SW480 (cell line): ENCODE measurements around the gene DLST.

Experiments
- DNase-seq: peaks from one replicate; pipeline ENCODE4 v3.0.0-alpha.2; 2016; ENCODE audit warnings: low spot score

The DLST gene

DNA sequence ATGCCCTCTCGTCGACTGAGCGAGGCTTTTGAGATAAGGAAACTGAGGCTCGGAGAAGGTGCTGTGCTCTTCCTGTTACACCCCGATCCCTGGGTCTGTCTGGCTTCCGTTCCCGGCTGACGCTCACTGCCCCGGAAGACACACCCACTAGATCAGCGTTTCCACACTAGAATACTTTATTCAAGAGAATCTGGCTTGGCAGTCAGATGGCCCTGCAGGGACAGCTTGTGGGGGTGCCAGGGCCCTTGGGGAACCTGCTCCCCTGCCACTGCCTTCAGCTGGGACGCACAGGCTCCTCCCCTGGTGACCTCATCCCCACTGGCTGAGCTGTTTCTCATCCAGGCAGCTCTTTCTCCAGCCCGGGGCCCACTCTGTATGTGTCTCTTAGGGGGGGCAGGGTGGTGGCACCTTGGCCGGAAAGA lies 60.0 kb downstream of the DLST start:
- peak; percentile 22 for DNase-seq

DNA sequence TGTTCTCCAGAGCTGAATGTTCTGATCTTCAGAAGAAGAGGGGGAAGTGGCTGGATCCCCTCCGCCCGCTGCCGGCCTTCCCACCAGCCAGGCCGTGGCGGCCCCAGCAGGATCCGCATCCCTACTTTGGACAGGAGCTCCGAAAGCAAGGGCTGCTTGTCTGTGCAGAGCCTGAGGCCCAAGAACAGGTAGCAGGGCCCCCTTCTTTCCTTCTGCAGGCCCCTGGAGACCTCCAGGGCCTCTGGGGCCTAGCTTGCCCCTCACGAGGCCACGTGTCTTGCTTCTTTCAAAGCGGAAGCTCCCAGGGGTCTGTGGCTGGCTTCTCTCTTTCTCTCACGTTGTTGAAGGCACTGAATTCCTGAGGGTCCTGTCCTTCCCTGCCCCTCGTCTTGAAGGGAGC lies 60.5 kb downstream of the DLST start:
- DNase-seq: no peak

DNA sequence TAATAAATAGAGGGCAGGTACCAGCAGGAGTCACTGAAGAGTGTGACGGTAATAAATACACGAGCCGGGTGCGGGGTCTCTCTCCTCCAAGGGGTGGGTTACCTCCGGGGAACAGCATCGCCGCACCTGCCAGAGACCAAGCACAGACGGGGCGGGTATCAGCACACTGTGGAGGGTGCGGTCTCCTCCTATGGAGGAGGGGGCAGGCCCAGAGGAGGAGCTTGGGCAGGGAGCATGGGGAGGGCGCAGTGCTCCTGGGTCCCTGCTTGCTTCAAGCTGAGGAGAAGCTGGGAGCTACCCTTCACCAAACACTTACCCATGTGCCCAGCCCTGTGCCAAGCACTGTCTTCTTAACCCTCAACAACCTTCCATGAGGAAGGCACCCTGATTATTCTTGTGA lies 60.9 kb downstream of the DLST start:
- DNase-seq: no peak

DNA sequence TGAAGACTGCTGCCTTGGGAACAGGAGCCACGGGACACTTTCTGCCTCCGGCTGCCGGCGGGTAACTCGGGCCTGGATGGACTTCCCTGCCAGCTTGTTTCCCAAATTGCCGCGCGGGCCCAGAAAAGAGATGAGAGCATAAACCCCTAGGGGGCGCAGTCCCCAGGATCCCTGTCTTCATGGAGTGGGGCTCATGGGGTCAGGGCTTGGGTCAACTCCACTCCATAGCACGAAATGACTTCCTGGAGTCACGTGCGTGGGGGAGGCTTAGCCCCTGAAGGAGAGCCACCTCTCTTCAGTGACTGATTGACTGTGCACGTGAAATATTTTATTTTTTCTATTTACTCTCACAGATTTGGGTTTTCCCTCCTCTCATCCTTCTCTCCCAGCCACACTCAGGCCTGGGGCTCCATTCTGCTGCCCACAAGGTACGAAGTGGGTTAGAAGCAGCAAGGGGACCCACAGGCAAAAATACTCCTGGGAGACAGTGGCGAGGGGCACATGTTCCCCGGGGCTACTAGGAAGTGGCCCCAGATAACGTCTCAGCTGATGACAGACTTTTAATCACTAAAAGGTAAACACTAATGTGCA lies 63.6 kb downstream of the DLST start:
- no peak for DNase-seq

DNA sequence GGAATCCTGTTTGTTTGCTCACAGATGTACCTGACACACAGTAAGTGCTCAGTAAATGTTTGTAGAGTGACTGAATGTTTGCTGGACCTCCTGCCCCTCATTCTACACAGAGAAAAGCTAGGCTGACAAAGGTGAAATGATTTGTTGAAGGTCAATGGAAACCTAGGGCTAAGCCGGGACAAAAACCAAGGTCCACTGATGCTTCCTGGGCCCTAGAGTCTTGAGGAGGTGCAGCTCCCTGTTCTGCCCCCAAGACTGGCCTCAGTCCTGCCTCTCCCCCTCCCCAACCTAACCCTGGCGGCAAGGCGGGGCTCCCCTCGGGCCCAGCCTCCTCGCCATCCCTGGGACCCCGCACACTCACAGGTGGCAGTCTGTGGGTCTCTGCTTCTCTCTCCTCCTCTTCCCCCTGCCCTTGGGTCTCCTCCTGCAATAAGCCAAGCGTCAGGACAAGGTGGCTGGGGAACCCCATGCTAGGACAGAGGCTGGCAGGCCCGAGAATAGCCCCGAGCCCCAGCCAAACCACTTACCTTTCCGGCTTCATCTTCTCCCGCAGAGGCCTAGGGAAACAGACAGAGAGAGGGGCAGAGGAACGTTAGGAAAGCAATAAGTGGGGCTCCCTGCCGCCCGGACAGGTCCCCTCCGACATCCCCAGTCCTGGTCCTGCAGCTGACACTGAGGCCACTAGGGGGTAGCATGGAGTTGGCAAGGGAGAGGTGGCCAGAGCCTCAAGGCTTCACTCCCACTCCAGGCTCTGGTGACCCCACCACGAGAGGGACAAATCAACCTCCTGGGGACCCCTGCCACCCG lies 64.3 kb downstream of the DLST start:
- peak; percentile 68 for DNase-seq

DNA sequence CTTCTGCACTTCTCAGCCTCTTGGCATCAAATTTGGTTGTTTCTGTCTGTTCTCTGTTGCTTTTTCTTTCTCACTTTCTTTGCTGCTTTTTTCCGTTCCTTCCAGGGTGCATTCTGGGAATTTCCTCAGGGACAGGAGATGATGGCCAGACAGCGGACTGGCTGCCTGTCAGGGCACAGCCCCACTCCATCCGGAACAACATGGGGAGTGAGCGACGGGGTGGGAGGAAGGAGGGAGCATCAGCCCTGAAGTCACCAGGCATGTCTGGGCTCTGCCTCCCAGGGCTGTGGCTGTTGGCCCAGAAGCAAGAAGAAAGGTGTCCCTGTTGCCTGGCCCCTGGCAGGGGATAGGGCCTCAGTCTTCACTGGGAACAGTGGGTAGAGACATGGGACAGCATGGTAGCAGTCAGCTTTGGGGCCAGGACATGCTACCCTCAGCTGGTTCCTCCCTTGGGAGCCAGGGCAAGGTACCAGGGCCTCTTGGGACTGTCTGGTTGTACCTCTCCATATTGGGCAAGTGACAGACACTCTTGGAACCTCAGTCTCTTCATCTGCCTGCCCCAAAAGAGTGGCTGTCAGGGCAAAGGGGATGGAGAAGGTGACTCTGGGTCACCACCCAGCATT lies 65.1 kb downstream of the DLST start:
- no peak for DNase-seq

DNA sequence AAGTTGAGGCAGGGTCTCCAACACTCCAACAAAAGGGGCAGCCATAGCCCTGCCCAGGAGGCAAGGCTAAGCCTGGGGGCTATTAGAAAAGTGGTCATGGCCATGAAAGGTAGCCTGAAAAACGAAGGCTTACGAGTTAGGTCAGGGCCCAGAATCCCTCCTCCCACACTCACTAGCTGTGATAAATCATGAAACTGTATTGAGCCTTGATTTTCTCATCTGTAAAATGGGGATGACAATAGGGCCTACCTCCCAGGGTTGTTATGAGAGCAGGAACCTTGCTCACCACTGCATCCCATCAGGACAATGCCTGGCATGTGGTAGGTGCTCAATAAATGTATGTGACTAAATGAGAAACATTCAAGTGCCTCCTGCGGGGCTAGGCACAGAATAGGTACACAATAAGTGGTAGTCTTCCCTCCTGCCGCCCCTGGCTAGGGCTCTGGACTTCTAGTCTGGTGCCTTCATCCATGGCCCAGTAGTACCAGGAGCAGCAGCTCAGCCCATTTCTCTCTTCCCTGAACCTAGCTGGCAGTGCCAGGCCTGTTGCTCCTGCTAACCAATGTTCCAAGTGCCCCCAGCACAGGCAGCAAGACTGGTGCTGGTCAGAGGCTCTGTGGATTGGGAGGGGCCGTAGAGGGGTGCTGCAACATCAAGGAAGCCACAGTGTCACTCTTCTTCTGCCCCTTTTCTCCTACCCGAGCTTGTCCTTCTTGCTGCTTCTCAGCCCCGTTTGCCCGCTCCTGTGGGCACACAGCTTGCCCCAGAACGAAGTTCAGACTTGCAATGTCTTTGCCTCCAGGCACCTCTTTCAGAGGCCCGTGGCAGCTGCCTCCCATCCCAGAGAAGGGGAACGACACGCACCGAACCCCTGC lies 65.9 kb downstream of the DLST start:
- DNase-seq: no peak

DNA sequence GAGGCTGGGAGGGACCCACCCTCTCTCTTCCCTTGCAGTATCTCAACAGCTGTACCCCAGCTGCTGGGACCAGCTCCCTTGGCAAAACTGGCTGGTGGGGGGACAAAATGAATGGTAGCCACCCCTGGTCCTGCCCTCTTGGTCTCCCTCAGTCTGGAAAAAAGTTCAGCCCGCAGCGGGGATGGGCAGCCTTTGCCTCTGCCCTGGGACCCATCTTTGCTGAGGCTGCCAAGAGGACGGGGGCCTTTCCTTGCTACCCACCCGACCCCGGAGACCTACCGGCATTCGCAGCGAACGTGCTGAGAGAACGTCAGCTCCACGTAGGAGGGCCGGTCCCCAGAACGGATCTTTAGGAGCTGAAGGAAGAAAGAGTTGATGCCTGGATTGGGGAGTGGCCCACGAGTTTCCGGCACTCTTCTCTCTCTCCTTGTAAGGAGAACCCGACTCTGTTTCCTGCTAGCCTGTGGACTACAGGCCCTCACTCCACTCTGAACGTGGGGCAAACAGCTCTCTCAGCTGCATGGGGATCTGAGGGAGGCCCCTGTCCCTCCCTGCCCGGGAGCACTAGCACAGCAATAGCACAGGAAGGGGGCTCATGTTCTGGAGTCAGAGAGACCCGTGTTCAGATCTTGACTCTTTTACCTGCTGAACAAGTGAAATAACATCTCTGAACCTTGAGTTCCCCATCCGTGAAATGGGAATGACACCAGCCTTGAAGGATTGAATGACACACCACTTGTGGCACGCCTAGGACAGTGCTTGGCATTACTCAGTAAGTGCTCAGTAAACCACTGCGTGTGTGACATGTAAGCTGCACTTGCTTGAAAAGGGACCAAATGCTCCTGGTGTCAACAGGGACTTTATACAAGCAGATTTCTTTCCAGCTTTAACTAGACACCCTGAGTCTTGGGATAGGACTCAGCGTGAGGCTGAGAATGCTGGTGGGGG lies 66.8 kb downstream of the DLST start:
- DNase-seq: no peak

DNA sequence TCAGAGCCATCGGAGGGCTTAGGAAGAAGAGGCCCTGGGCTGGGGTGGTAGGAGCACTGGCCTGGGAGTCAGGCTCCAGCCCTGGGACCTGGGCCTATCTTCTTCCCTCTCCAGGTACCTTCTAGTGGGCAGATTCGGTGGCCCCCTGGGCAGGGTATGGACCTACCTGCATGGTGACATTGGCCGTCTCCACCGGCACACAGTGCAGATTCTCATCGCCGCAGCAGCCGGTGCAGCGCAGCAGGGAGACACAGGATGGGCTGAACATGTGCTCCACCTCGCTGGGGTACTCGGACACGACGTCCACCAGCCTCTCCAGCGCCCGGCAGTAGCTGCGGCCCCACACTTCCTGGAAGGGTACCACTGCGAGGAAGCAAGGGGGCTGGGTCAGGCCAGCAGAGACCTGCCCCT lies 67.5 kb downstream of the DLST start:
- no peak for DNase-seq

DNA sequence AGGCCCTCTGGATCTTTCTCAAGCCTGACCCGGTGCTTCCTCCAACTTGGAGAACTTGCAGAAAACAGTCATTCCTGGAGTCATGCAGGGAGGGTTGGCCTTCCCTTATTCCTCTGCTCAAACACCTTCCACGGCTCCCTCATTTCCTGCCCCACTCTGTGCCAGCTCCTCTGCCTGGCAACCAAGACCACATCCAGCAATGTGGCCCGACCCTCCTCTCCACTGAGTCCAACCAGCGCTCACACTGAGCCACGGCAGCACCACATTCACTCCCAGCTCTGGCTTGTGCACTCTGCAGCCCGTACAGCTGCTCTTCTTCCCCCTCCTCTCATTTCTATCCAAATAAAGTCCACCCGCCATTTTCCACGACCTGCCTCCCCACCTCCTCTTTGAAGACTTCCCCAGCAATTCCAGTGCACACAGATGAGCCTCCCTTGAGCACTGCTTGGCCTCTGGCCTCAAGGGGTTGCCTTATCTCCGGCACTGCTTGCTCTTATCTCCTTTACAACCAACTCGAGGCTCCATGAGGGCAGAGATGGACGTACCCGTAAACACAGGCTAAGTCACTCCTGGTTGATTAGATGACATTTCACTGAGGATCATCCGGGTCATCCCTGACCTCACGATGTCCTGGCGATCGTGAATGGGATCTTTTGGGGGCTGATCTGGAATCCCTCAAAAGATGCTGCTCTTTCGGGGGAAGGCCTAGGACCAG lies 68.3 kb downstream of the DLST start:
- no peak for DNase-seq

DNA sequence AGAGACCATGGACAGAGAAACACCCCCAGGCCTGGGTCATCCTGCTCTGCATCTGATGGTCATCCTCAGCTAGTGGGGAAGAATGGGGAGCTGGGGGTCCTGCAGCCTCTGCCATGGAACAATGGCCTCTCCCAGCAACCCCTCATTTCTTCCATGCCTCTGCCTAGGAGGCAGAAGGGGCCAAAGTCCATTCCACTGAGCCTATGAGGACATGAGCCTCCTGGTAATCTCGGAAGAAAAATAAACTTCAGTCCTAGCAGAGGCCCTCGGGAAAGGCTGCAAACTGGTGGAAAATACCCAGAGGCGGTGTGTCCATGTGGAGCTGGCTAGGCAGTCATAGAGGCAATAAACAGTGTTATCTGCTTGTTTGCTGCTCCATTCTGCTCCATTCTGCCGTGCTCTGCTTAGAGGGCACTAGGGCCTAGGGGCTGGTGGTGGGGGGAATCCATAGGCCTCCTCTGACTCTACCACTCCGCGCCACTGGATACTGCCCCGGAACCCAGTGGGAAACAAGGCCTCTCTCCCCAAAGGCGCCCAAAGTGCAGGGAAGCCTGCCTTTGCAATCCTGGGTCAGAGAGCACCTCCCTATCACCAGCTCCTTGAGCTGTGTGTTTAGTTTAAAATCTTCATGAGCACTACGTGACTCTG lies 69.2 kb downstream of the DLST start:
- no peak for DNase-seq

DNA sequence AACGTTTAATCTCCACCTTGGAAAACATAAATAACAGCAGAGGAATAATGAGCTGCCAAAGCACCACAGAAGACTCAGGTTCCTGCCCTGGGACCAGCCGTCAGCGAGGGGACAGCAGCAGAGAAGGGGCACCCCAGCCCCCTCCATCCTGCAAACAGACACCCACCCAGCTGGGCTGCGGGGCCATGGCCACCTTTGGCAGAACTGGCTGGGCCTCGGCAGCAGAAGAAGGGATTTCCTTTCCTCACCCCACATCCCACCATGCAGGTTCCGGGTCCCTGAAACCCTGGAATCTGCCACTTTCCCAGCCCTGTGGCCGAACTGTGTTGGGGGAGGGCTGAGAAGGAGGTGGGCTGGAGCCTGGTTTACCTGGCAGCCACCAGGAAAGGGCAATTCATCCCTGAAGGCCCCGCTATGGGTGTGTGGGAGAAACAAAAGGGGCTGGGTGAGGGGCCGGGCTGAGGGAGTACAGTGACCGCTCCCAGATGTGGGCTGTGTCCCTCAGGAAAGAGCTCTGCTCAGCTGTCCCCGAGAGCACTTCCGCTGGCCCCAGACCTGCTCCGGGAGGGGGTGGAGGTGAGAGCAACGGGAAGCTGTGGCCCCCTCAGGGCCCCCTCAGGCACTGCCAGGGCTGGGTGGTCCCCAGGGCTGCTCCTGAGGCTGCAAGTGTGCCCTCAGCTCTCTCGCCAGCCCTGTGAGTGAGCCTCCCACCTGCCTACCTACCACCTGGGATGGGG lies 69.9 kb downstream of the DLST start:
- no peak for DNase-seq

DNA sequence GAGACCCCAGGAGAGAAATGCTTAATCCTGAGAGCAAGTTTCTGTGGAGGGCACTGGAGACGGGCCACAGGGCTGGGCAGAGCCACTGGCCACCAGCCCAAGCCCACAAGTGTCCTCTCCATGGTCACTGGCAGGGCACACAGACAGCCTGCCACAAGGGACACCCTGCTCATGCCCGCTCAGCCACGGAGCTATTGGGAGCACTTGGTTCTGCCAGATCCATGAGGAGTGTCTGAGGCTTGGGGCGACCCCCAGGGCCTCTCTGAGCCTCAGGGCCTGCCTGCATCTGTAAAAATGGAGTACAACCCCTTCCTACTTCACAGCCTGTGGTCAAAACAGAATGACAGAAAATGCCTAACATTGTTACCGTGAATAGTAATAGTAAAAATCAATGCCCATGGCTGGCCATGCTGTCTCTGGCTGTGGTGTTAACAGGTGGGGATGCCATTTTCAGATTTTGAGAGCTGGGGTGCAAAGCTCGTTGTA lies 70.5 kb downstream of the DLST start:
- DNase-seq: no peak

DNA sequence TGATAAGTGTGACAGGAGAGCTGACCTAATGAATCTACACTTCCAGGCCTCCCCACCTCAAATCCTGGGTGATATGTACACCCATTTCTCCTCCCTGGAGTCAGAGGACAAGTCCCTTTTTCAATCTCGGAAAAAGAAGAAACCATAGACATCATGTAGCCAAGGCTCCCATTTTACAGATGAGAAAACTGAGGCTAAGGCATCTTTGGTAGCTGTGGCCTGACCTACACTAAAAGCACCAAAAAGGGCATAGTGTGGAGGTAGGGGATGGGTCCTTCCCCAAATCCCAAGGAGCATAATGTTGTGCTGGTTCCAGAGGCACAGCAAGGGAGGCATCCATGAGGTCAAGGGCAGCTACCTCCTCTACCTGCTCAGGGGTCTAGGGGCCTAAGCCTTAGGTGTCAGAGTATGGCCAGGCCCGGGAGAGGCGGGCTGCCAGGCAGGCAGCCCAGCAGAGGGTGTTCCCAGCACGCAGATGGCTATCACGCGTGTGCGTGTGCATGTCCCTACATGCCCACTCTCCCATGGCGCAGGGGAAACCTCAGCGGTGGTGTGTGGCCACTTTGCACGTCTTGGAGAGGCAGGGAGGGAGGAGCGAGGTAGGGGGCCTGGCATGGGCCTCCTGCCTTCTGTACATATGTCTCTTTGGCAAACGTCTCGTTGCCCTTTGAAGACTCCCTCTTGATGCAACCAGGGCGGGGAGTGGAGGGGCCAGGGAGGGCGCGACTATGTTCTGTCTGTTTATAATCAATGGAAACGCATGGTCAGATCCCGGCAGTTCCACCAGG lies 71.2 kb downstream of the DLST start:
- no peak for DNase-seq
